Measurements from ENCODE around the gene PBX1.
"Not testable (repeated sequence)": the region's sequence is repeated elsewhere in the genome, so short reads cannot be mapped to it uniquely, and the experiment has no call there.

Gene PBX1

DNA sequence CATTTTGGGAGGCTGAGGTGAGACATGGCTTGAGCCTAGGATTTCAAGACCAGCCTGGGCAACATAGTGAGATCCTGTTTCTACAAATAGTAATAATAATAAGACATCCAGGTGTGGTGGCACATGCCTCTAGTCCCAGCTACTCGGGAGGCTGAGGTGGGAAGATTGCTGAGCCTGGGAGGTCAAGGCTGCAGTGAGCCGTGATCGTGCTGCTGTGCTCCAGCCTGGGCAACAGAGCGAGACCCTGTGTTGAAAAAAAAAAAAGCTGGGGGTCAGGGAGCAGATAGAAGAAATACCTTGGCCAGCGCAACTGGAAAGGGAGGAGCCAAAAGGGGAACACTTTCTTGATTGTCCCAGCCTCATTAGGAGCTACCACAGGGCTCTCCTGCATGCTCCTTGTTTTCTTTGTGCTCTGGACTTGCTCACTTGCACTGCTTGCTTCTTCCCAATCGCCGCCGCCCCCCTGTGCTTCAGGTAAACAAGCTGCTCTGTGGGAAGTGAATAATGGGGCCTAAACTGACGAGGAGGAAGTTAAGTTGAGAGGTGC lies 31.1 kb downstream of the PBX1 start:
- DNase-seq (ENCODE audit: low read depth): no peak

DNA sequence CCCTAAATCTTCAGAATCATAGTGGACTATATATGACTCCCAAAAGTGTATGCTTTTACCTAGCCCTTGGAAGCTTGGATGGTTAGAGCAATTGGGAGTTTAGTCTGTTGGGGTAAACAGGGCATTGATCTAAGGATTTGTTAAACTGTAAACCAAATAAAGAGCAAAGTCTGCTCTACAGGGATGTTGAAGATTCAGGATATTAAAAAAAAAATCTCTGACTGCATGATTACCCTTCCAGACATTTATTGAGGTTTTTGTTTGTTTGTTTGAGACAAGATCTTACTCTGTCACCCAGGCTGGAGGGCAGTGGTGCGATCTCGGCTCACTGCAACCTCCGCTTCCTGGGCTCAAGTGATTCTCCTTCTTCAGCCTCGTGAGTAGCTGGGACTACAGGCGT lies 31.6 kb downstream of the PBX1 start:
- no peak for DNase-seq (ENCODE audit: low read depth)

DNA sequence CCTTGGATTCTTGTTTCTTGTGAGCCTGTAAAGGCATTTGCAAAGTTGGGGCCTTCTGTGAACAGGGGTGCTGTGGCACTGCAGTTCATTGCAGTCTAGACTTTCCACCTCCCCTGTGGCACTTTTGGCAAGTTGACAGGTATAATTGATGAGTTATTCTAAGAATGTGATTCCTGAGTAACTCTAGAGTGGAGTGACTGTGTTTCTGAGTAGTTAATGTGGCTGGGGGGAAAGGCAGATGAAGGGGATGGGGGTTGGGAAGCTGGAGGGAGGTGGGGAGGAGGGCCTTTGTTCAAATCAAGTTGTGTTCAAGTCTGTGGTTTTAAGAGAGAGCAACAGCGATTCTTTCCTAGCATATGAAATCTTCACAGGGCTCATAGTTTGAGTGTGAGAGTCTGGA lies 32.9 kb downstream of the PBX1 start:
- DNase-seq (ENCODE audit: low read depth): no peak

DNA sequence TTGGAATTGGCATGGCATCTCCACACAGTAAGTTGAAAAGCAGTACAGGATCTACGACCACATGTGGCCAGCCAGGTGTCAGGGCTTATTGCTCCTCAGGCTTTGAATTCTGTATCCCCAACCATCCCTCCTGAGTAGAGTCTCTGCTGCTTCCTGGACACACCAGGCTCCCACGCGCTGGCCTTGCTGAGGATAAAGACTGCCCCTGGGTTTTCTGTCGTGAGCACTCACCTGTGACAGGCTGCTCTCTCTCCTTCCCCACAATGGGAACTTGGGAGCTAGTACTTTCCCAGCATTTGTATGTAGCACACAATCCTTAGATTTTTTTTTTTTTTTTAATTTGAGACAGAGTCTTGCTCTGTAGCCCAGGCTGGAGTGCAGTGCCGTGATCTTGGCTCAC lies 33.6 kb downstream of the PBX1 start:
- DNase-seq (ENCODE audit: low read depth): no peak

DNA sequence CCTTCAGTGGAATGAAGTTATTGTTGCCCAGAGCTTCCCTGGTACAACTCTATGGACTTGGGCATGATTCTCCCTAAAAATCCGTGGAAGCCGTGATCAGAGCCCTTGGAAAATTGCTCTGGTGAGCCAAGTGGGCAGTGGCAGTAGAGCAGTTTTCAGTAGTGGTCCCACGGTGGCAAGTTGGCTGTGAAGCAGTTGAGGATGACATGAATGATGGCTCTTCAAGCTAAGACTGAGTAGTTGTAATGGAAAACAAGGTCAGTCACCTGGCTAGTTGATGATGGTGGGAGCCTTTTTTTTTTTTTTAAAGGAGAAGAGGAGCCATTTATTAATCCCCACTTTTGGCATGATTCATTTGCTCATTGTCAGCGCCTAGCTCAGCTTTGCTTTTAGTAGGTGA lies 36.2 kb downstream of the PBX1 start:
- DNase-seq (ENCODE audit: low read depth): no peak

DNA sequence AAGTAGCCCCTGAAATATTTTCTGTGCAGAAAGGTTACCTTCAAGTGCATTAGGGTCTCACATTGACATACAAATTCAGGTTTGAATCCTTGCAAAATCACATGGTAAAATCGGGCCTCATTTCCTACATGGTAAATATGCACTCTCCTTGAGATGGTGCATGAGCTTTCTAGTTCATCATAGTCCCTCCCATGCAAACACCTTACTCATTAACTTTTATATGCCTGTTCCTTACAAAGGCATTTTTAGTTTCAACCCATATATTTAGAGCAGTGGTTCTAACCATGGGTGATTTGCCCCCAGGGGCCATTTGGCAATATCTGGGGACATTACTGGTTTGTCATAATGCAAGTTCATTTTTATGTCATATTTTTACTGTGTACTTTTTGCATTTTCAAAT lies 37.2 kb downstream of the PBX1 start:
- no peak for DNase-seq (ENCODE audit: low read depth)

DNA sequence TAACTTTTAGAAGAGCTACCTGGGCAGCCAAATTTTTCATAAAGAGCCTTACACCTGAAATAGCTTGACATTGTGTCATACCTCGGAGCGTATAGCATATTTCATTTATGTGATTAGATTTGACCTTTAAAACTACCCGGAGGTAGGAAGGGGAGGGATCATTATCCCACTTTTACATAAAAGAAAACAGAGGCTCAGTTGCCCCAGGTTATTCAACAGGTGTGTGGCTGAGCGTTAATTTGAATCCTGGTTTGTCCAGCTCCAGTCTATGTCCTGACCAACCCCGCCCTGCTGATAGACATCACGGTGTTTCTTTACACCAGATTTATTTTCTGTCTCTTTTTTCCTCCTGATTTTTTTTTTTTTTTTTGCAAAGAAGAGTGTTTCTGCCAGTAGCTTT lies 39.7 kb downstream of the PBX1 start:
- no peak for DNase-seq (ENCODE audit: low read depth)

DNA sequence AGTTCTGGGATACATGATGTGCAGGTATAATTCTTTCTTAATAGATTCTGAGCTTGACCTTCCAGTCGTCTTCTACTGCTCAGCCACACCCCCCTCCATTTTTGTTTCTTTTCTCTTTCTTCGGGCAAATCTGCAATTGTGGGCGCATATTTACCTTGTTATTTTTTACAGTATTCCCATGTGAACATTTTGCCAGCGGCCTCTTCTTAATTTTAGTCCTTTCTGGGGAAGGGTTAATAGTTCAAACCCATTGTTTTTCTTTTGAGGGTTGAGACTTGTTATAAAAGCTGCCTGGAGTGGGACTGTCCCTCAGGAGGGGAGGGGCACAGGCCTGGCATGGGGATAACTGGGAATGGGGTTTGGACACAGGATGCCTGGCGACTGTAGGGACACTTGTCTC lies 40.3 kb downstream of the PBX1 start:
- DNase-seq (ENCODE audit: low read depth): no peak

DNA sequence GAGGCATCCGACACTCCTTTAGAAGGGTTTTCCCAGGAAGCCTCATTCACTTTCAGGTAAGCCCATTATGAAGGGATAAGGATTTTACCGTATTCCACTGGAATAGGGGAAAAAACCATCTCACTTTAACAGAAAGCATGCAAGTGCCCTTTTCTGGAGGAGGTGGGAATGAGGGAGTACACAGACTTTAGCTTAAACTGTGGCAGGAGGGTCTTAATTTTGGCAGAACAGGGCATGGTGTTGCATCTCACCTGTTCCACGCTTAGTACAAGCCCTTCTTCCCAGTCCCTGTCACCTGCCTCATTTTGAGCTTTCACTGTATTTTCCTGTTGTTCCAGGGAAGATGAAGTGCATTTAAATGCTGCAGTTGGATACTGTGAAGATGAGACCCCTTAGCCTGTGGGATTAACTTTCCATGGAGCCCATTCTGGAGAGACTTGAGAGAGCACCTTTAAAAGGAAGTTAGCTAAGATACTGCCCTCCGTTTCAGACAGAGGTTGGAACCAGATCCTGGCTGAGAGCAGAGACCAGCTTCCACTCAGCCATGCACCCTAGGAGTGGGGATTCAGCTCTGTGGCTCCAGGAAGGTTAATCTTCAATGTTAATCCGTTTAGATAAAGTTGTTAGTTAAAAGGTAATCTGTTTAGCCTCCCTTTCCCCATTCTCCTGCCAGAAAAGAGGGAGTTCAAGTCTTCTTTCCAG lies 42.6 kb downstream of the PBX1 start:
- DNase-seq (ENCODE audit: low read depth): no peak

DNA sequence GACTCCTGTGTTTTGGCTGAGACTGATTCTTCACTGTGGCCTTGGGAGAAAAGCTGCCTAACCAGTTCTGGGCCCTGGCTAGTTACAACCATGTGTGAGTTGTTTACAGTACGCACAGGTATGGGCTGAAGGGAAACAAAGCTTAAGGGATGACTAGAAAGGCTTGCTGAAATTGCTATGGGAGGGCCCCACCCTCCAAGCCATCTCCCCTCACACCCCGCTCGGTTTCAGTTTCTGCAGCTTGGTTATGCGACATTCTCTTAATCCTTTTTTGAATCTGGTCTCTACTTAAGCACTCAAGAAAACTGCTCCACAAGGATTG lies 43.1 kb downstream of the PBX1 start:
- no peak for DNase-seq (ENCODE audit: low read depth)

DNA sequence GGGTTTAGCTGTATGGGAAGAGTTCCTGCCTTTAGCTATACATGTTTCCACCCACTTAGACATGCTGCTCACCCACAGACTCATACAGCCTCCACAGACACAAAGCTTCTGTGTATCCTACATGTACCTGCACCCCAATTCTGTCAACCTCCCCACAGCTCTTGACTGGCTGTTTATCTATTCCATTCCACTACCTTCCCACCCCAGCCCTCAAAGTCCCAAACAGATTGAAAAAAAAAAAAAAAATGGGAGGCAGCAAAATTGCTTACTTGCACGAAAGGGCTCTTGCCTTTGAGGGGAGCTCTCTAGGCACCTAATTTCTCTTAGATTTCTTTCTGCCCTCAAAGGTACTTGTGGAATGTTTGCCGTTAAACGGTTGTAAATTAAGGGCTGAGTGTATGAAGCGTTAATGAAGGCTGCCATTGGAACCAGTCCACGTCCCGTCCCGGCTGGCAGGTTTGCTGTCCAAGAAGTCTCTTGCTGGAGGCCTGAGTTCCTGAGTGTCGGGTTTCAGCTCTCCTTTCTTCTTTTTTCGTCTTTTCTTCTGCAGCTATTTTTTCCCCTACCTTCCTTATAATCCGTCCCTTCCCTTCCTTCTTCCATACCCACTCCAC lies 43.6 kb downstream of the PBX1 start:
- DNase-seq (ENCODE audit: low read depth): peak; percentile 51

DNA sequence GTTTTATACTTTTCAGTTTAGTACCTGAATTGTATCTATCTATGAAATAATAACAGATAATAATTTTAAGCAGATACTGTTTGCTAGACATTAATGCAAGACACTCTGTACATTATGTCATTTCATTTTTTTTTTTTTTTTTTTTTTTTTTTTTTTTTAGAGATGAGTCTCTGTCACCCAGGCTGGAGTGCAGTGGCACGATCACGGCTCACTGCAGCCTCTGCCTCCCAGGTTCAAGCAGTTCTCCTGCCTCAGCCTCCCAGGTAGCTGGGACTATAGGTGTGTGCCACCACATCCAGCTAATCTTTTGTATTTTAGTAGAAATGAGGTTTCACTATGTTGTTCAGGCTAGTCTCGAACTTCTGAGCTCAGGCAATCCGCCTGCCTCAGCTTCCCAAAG lies 44.8 kb downstream of the PBX1 start:
- DNase-seq (ENCODE audit: low read depth): not testable (repeated sequence)

DNA sequence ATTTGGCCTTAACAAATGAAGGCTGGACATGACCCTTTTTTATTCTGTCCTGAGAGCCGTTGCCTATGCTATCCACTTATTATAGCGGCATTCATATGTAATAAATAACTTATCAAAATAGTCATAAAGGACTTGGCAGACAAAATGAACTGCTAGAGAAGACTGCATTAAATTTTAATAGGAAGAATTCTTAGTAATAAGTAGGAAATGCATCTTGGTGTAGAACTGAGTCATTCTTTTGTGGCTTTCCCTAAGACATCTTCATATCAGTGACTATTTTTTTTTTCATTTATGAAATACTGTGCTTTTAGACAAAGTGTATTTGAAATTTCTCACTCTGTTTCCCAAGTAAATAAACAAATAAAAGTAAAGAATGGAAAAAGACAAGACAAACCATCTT lies 45.6 kb downstream of the PBX1 start:
- no peak for DNase-seq (ENCODE audit: low read depth)

DNA sequence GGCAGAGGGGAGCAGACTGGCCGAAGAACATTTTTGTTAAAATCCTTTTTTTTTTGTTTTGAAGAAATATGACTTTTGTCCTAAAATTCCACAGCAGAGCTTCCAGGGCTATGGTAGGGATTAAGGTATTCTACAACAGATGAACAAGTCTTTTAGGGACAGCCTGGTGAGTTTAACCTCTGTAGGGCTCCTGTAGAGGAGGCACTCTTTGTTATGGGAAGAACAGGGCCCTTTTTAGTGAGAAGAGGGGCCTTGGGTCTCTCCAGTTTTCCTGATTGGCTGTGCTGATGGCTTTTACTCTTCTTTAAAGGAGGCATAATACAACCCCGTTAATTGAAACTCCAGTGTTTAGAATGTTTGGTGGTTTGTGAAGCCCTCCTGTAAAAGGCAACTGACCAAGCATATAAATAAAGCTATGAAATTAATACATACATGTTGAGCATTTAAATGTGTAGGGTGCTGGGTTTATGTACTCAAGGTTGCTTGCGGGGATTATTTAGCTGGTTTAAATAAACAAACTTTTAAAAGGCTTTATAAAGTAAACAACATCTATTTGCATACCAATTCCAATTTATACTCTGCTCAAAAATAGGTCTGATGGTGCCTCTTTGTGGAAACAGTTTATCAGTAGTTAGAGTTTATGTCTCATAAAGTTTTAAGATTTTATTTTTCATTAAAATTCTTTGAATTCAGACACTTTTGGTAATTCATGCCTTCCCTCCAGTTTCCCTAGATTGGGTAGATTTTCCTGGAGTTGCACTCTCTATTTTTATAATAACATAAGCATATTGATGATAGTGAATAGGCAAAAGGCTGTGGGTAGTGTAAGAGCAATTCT lies 46.5 kb downstream of the PBX1 start:
- no peak for DNase-seq (ENCODE audit: low read depth)

DNA sequence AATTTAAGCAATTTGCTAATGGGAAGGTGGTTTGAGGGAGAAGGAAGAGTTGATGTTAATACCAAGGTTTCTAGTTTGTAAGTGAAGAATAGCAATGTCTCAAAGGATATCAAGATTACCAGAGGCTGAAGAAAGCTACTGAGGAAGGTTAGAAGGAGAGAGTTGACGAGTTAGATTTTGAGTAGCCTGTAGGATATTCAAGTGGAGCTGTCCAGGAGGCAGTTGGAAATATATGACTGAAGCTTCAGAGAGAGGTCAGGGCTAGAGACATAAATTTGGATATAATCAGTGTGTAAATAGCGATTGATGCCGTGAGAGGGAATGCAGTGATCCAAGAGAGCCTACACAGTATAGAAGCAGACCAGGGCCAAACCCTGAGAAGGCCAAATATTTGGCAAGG lies 48.4 kb downstream of the PBX1 start:
- no peak for DNase-seq (ENCODE audit: low read depth)

DNA sequence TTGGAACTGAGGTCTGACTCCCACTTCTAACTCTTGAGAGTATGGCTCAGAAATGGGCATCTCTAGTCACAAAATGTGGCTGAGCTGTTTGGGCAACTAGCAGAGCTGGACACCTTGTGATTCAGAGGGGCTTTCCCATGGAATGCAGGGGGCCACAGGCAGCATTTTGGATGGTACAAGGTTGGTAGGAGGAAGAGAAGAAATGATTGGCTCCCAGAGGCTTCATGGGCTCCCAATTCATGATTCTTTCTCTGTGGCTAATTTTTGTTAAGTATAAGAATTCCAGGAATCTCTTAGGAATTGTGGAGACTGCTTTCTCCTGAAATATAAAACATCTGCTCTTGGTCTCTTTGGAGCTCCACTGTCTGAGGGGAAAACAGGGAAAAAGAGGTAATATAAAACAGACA lies 49.7 kb downstream of the PBX1 start:
- DNase-seq (ENCODE audit: low read depth): no peak

DNA sequence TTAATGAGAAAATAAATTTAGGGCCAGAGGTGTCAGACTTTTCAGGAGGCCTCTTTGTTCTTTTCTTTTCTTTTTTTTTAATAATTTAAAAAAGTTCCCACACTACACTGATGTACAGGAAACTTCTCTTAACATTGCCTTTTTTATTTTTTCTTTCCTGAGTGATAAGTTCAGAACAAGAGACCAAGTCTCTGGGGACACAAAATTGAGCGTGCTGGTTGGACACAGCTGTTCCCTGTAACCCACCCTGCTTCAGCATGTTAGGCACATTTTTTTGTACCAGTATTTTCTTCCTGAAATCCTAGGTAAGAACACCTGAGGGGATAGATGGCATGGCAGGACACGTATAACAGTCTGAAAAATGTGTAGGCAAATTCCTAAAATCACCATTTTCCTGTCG lies 50.1 kb downstream of the PBX1 start:
- no peak for DNase-seq (ENCODE audit: low read depth)

DNA sequence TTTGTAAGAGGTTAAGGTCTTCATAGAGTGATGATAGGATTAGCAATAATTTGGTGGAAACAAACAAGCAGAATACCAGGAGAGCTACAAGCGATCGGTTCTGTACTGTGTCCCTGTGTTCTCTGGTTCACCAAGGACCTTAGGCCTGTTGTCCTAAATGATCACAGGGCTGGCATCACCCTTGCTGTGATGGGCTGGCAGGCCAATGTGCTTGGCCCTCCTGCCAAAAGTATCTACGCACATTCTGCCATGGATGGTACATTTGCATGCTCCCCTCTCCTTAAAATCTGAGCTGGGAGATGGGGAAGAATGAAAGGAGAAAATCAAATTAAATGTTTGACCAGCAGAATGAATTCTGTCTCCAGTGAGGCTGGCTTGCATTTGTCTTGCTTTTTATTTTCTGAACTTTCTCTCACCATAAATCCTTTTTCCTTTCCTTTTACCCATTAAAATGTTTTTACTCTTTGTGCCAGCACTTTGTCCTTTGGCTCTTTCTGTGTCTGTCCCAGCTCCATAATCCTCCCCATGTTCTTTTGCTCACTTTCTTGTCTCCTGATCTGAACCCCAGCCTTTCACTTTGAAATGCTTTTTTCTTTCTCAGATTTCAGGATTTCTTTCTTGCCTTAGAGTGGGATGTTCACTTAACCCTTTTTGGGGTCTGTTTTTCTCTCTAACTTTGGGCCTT lies 51.7 kb downstream of the PBX1 start:
- no peak for DNase-seq (ENCODE audit: low read depth)

DNA sequence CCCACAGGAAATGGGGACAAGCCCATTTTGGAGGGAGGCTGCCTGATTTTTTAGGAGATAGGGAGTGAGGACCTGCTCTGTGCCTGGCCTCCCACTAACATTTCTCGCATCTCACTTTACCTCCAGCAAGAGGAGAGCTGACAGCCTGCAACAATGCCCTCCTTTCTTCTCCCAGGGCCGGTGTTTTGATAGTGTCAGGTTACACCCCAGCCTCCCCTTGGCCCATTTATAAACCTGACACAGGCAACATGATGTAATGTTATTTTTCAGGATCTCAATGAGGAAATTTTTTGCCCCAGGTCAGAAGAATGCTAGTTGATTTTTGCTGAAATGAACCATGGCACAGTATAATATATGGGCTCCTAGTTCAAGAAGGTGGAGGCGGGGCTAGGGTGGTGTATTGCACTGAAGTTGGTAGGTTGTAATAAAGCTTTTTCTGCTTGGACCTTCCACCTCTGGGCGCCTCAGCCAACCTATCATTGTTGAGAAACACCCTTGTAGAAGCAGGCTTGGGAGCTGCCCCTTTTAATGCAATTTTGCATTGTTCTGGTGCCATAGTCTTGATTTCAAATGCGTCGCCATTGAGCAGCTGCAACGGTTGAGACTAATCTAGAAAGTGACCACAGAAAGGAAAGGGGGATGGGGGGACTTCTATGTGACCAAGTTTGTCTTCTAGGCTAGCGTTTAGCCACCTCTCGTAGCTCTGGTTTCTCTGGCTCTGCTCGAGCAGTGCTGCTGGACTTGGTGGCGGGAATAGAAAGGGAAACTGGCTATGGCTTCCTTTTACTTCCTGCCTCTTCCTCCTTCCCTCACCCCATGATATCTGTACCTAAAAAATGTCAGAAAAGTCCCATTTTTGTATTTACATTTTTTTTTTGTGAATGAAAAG lies 53.0 kb downstream of the PBX1 start:
- DNase-seq (ENCODE audit: low read depth): no peak

DNA sequence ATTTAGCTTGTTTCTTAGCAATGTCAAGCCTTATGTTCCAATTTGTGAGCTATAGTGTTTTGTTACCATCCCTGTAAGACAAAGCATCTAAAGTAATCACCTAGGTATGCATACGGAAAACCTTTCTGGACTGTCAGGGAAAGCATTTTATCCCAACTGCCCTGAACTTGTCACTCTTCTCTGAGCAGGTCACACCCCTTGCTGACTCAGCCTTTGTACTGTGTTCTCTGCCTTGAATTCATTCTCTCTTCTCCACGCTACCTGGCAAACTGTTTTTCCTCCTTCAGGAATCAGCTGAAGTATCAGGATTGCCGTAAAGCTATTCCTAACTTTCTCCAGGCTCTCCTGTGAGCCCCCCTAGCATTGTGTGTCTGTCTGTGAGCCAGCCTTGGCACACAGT lies 54.2 kb downstream of the PBX1 start:
- DNase-seq (ENCODE audit: low read depth): no peak

DNA sequence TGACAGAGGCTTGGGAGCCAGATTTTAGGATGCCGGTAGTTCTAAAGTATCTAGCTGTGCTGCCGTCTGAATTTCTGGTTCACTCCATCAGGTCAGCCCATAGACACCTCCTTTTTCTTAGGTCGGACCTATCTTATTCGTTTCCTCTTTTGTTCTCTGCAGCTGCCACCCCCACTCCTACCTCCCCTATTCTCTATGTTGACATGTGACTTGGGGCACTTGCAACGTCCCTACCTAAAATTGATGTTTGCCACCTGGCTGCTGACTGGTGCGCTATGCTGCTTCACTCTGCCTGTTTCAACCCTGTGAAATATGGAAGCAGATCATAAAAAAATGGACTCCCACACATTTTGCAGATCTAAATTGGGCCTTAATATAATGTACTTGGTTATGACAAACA lies 55.3 kb downstream of the PBX1 start:
- no peak for DNase-seq (ENCODE audit: low read depth)

Data from GM04503 (cell line).